Endothelial cell of umbilical vein (primary cell): ENCODE results near the gene PRKACG.

Source experiments
- CTCF ChIP-seq, 2 donors: IDR thresholded peaks; 1 replicate in 1 of 2; 2 replicates in 1 of 2; pipeline ENCODE4 v1.5.1; 2011; ENCODE audit warnings: low read length in 2 of 2, mild to moderate bottlenecking in 2 of 2, moderate library complexity in 2 of 2, control low read depth in 1 of 2, inconsistent platforms in 1 of 2, low read depth in 1 of 2; ENCODE audit not compliant: insufficient read depth in 1 of 2; ENCODE audit errors: extremely low read depth in 1 of 2
- JUN ChIP-seq: IDR thresholded peaks from 2 replicates; pipeline ENCODE4 v1.6.1; 2011; ENCODE audit warnings: borderline replicate concordance, low read depth; ENCODE audit not compliant: insufficient read length, insufficient read depth
- MAX ChIP-seq: IDR thresholded peaks from 2 replicates; pipeline ENCODE4 v1.6.1; 2011; ENCODE audit not compliant: insufficient read depth, insufficient read length
- POLR2A ChIP-seq: IDR thresholded peaks from 2 replicates; pipeline ENCODE4 v1.6.1; 2012; ENCODE audit warnings: low read depth, mild to moderate bottlenecking, control low read depth, low read length
- POLR2AphosphoS5 ChIP-seq: IDR thresholded peaks from 2 replicates; pipeline ENCODE4 v1.6.1; 2012; ENCODE audit warnings: low read depth, mild to moderate bottlenecking, control low read depth, low read length, moderate library complexity; ENCODE audit not compliant: insufficient read depth

DNA sequence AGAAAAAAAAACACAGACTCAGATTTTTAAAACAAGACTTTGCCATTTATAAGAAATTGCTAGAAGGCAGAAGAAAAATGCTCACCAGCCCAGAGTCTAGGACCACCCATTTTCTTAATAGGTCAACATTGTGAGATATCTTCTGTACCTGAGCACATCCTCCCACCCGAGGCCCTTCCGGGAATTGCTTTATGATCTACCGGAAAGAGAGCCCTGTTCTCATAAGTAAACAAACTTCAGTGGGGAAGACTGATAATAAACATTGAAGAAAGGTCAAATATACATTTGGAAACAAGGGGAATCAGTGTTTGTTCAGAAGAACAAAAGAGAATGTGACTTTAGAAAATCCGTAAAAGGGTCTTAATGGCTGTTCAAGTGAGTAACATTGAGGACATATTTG is 44.4 kb downstream of the PRKACG start:
- no peak for TF ChIP-seq CTCF (IDR thresholded peaks at IDR 0.05; ENCODE audit: extremely low read depth in 1 of 2, insufficient read depth in 1 of 2, low read depth in 1 of 2, low read length in 2 of 2)
- TF ChIP-seq JUN, result no peak
- TF ChIP-seq MAX, result no peak
- TF ChIP-seq POLR2AphosphoS5, result no peak
- TF ChIP-seq POLR2A, result no peak
